GM19463 (cell line): ENCODE measurements around the gene CAV3.

Experiments
- ATAC-seq: cut with Tn5 transposase; IDR thresholded peaks from one replicate; pipeline ENCODE4 v1.9.1; 2021; ENCODE audit warnings: mild to moderate bottlenecking, moderate library complexity; ENCODE audit not compliant: unreplicated experiment

The CAV3 gene

DNA sequence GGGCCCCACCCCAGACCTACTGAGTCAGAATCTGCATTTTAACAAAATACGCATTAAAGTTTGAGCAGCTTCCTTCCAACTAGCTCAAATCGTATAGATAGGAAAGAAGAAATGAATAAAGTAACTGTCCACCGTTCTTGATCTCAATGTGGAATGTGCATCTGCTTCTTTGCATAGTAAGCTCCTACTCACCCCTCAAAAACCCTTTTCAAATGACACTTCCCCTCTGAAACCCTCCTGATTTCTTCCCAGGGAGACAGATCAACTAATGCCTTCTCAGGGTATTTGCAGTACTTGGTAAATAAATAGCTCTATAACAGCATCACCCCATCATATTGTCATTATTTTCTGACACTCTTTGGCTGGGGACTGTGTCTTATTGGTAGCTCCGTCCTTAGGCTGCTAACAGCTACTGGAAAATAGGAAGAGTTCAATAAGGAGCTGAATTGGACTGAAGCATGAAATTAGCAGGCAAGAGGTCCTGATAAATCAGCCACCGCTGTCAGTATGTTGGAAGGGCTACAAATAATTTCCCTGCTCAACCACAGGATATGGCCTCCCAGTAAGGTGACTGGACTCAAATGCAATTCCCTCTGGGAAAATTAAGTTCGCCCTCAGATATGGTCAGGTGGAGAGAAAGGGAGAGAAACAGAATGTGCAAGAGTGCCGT, 25.6 kb downstream of the CAV3 start:
- ATAC-seq, result no peak

- no peak for ATAC-seq
Observed at GRCh38 chr3:8760091-8760490, 26.5 kb downstream of the CAV3 start.

- no peak for ATAC-seq
Observed at GRCh38 chr3:8760506-8760905, 26.9 kb downstream of the CAV3 start.

GRCh38 chr3:8761866-8762265, 28.3 kb downstream of the CAV3 start:
- ATAC-seq, result no peak

DNA sequence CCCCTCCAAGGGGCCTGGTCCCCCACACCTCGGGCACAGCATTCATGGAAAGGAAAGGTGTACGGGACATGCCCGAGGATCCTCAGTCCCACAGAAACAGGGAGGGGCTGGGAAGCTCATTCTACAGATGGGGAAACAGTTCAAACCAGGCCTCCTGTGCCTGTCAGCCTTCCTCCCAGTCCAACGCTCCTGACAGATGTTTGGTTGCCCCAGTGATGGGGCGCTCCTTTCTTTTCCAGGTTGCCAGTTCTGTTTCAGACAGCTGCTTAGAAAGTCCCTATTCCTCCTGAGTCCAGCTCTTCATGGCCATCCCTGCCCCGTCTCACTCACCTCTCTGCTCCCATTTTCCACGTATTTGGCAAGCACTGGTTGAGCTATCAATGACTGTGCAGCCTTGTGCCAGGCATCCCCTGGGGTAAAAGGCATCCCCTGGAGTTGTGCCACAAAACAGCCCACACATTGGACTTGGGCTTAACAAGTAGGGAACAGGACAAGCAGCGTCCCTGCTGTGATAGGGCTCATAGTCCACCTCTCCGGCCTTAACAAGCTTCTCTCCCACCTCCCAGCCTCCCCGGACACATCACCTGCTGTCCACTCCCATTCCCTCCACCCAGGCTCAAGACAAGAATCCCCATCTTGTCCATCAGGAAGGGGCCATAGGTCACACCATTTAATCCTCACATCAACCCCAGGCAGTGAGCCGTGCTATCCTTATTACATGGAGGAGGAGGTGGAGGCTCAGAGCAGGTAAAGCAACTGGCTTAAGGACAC, 29.2 kb downstream of the CAV3 start:
- ATAC-seq, result no peak

- ATAC-seq, result no peak
Observed at GRCh38 chr3:8764528-8764927, 30.9 kb downstream of the CAV3 start.

- no peak for ATAC-seq
Observed at GRCh38 chr3:8765528-8765927, 31.9 kb downstream of the CAV3 start.

DNA sequence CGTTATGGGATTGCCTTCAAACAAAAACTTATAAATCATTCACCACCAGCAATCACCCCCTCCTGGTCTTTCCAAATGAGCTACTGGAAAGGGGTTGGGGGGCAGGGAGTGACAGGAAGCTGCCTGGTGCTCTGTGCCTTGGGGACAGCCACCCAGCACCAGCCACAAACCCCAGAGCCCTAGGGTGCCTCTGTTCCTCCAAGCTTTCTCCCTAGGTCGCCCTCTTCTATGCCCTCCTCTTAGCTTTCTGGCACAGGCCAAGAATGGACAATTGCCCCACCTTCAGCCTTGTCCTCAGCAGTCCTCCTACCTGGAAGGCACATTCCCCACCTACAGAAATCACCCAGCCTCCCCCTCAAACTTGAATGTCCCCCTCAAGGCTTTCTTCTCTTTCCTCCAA, 32.5 kb downstream of the CAV3 start:
- ATAC-seq, result no peak

- no peak for ATAC-seq
Observed at GRCh38 chr3:8767256-8767666, 33.7 kb downstream of the CAV3 start.

DNA sequence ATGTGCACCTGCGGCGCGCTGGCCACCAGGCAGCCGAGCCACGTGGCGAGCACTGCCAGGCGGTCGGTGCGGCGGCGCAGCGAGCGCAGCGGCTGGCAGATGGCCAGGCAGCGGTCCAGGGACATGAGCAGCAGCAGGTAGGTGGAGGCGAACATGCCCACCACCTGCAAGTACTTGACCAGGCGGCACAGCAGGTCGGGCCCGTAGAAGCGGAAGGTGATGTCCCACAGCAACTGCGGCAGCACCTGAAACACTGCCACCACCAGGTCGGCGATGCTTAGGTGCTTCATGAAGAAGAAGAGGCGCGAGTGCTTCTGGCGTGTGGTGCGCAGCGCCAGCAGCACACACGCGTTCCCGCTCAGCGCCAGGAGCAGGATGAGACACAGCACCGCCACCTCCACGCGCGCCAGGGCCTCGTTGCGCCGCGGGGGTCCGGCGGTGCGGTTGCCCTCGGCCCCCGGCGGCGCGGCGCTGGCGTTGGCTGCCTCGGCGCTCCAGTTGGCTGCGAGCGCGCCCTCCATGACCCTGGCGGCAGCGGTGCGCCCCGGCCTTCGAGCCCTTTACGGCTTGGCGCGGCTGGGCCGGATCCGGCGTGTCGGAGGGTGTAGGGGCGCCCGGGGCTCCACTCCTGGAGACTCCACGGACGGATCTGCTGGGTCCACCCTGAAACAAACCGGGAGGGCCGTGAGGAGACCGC, 34.2 kb downstream of the CAV3 start:
- peak; percentile 42 for ATAC-seq

DNA sequence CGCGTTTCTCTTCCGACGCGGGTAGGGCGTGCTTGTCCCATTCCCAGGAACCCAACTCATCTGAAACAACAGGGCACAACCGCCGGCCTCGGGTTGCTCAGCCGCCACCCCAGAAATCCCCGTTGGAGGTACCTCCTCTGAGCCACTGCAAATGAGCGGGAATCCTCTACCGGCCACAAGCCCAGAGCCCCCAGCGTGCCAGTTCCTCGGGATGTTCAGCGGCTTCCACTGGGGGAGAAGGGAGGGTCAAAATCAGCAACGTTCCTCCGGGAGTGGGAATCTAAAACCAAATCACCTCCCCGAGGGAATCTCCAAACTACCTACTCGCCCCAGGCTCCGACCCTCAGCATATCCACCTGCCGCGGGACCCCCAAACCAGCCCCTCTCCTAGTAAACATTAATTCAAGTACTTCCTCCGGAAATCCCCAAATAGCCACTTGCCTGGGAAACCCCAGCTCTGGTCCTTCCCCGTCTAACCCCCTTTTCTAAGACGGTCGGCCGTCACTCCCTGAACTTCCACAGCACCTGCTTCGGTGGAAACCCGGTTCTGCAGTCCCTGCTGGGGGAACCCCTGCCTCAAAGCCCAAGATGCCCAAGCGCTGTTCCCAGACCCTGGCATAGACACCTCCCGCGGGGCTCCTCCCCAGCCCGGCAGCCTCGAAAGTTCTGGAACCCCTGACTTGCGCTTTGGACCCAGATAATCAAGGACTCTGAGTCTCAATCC, 34.9 kb downstream of the CAV3 start:
- ATAC-seq, result peak; percentile 34

DNA sequence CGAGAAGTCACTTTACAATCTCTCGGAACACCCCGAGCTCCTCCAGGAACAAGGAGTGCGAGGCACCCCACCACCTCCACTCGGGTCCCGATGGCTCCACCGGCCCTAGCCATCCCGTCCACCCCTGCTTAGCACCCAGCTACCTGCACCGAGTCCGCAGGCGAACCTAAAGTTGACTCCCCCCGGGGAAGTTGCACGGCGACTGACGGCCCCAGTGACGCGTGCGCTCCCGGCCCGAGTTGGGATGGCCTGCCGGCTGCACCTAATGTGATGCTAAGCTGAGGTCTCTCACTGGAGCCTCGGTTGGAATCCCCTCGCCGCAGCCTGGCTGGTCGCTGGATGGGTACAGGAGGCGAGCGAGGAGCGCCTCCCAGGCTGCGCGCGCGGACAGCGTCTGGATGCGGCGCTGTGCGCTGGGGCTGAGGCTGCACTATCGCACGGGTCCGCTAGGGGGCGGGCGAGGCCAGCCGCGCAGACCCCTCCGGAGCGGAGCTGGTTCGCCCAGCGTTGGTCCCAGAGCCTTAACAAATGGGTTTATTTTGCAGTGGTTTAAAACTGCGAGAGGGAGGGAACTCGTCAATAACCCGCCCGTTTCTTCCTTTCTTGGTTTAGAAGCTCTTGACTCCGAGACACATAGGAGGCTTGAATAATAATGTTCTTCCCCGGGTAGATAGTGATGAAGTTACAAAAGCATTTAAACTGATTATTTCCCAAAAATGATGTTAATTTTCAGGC, 35.7 kb downstream of the CAV3 start, which contains the start of gene OXTR:
Gene OXTR, minus strand, starts transcription at position 526 of the 735 bp plus-strand sequence. CDS start 1,426 bp downstream, outside the sequence.
- ATAC-seq, result peak; percentile 62

GRCh38 chr3:8773941-8774542, 40.4 kb downstream of the CAV3 start:
- no peak for ATAC-seq

DNA sequence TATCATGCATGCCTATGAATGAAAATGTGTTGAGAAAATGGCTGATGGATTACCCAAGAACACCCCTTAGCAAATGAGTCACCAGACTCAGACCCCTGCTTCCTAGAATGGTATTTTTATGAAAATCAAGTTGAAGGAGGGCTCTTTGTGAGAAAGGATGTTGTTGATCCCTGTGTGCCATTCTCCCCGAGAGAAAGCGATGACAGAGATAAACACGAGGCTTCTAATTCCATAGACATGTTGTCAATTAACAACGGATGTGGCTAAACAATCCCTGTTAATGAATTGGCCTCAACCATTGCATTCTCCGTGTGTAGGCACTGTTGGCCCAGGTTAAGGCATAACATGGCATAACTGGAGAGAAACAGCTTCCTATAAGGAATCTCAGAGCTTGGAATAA, 41.6 kb downstream of the CAV3 start:
- ATAC-seq, result no peak

GRCh38 chr3:8775602-8776001, 42.0 kb downstream of the CAV3 start:
- ATAC-seq, result no peak

DNA sequence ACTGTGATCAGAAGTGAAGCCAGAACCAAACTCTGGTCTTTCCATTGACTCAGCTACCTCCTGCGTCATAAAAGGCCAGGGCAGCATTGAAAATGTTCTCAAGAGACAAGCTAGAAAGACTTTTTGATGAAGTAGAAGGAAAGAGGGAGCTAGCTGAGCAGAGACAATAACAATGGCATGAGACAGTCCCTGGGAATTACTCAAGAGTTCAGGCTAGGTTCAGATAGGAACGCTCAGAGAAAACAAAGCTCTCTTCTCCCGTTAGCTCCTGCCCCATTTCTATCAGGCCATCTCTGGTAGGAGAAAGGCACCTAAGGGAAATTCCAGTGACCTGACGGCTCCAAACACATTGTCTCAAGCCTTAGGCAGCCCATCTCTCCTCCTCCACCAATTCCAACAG, 42.8 kb downstream of the CAV3 start:
- ATAC-seq, result no peak

GRCh38 chr3:8777201-8777977, 43.8 kb downstream of the CAV3 start:
- ATAC-seq, result no peak

- no peak for ATAC-seq
Observed at GRCh38 chr3:8777978-8778267, 44.3 kb downstream of the CAV3 start.

- ATAC-seq, result no peak
Observed at GRCh38 chr3:8778475-8778874, 44.9 kb downstream of the CAV3 start.

- ATAC-seq, result no peak
Observed at GRCh38 chr3:8780279-8780678, 46.7 kb downstream of the CAV3 start.
